ENCODE results near the gene MCCD1.

Gene MCCD1

GRCh38 chr6:31541658-31542521 is 13.1 kb downstream of the MCCD1 start, which contains the start of gene DDX39B:
TSS of gene DDX39B (minus strand) at chr6:31542003. CDS start at chr6:31540532, 1,471 bp downstream.
- Histone ChIP-seq H3K4me3 (ENCODE audit: low read depth in 1 of 5, low read length in 5 of 5) (peak within 1 kb of the TSS; percentile 76 to 100 (median 99)), H3K9me3 (ENCODE audit: control insufficient read depth in 5 of 5, low read length in 5 of 5) (no peaks in the 10 kb centered on the region), H3K9ac (ENCODE audit: low read length in 5 of 5) (peak within 1 kb of the TSS; percentile 86 to 99 (median 98)), H3K27ac (ENCODE audit: low read depth, low read length) (peak within 1 kb of the TSS; percentile 96), H3K36me3 (ENCODE audit: control insufficient read depth in 5 of 5, insufficient read depth in 5 of 5, low read length in 5 of 5) (peaks cover 9 to 32% (median 31%) of the 10 kb centered on the region in 5 donors), H3K27me3 (ENCODE audit: control insufficient read depth in 5 of 5, insufficient read depth in 4 of 5, low read length in 5 of 5) (peaks cover 0 to 4% (median 0%) of the 10 kb centered on the region in 5 donors), H3K4me1 (ENCODE audit: control insufficient read depth in 5 of 5, insufficient read depth in 5 of 5, low read length in 5 of 5) (peaks cover 14 to 48% (median 43%) of the 10 kb centered on the region in 5 donors)

- H3K27ac ChIP-seq (ENCODE audit: low read depth, low read length), result peak overlapping the region; percentile 96
- H3K9ac ChIP-seq (ENCODE audit: low read length in 5 of 5), result peak overlapping the region in 1 of 5 donors; percentile 23
- peaks cover 0 to 4% (median 0%) of the 10 kb centered on the region in 5 donors for H3K27me3 ChIP-seq (ENCODE audit: control insufficient read depth in 5 of 5, insufficient read depth in 4 of 5, low read length in 5 of 5)
- H3K4me3 ChIP-seq (ENCODE audit: low read depth in 1 of 5, low read length in 5 of 5), result no peak overlapping the region
- H3K36me3 ChIP-seq (ENCODE audit: control insufficient read depth in 5 of 5, insufficient read depth in 5 of 5, low read length in 5 of 5), result peaks cover 5 to 20% (median 17%) of the 10 kb centered on the region in 5 donors
- peaks cover 18 to 55% (median 53%) of the 10 kb centered on the region in 5 donors for H3K4me1 ChIP-seq (ENCODE audit: control insufficient read depth in 5 of 5, insufficient read depth in 5 of 5, low read length in 5 of 5)
- no peaks in the 10 kb centered on the region for H3K9me3 ChIP-seq (ENCODE audit: control insufficient read depth in 5 of 5, low read length in 5 of 5)
Observed at GRCh38 chr6:31543639-31544038, 14.9 kb downstream of the MCCD1 start.

- Histone ChIP-seq H3K9me3 (ENCODE audit: control insufficient read depth in 5 of 5, low read length in 5 of 5) (no peaks in the 10 kb centered on the region), H3K27ac (ENCODE audit: low read depth, low read length) (no peak overlapping the region), H3K27me3 (ENCODE audit: control insufficient read depth in 5 of 5, insufficient read depth in 4 of 5, low read length in 5 of 5) (peaks cover 0 to 4% (median 0%) of the 10 kb centered on the region in 5 donors), H3K36me3 (ENCODE audit: control insufficient read depth in 5 of 5, insufficient read depth in 5 of 5, low read length in 5 of 5) (peaks cover 5 to 20% (median 12%) of the 10 kb centered on the region in 5 donors), H3K4me1 (ENCODE audit: control insufficient read depth in 5 of 5, insufficient read depth in 5 of 5, low read length in 5 of 5) (peaks cover 18 to 48% (median 45%) of the 10 kb centered on the region in 5 donors), H3K9ac (ENCODE audit: low read length in 5 of 5) (peak overlapping the region in 1 of 5 donors; percentile 14), H3K4me3 (ENCODE audit: low read depth in 1 of 5, low read length in 5 of 5) (no peak overlapping the region)
Observed at GRCh38 chr6:31544676-31545075, 15.9 kb downstream of the MCCD1 start.

GRCh38 chr6:31545291-31545690 is 16.5 kb downstream of the MCCD1 start:
- H3K27ac ChIP-seq (ENCODE audit: low read depth, low read length), result no peak overlapping the region
- H3K36me3 ChIP-seq (ENCODE audit: control insufficient read depth in 5 of 5, insufficient read depth in 5 of 5, low read length in 5 of 5), result peaks cover 4 to 19% (median 9%) of the 10 kb centered on the region in 5 donors
- H3K4me3 ChIP-seq (ENCODE audit: low read depth in 1 of 5, low read length in 5 of 5), result no peak overlapping the region
- H3K9me3 ChIP-seq (ENCODE audit: control insufficient read depth in 5 of 5, low read length in 5 of 5), result no peaks in the 10 kb centered on the region
- H3K4me1 ChIP-seq (ENCODE audit: control insufficient read depth in 5 of 5, insufficient read depth in 5 of 5, low read length in 5 of 5), result peaks cover 16 to 42% (median 39%) of the 10 kb centered on the region in 5 donors
- H3K9ac ChIP-seq (ENCODE audit: low read length in 5 of 5), result peak overlapping the region in 1 of 5 donors; percentile 20
- peaks cover 0 to 4% (median 0%) of the 10 kb centered on the region in 5 donors for H3K27me3 ChIP-seq (ENCODE audit: control insufficient read depth in 5 of 5, insufficient read depth in 4 of 5, low read length in 5 of 5)

- Histone ChIP-seq H3K9me3 (ENCODE audit: control insufficient read depth in 5 of 5, low read length in 5 of 5) (no peaks in the 10 kb centered on the region), H3K27ac (ENCODE audit: low read depth, low read length) (peak within 1 kb of the TSS; percentile 83), H3K4me3 (ENCODE audit: low read depth in 1 of 5, low read length in 5 of 5) (peak within 1 kb of the TSS; percentile 45 to 68 (median 60)), H3K4me1 (ENCODE audit: control insufficient read depth in 5 of 5, insufficient read depth in 5 of 5, low read length in 5 of 5) (peaks cover 15 to 33% (median 30%) of the 10 kb centered on the region in 5 donors), H3K36me3 (ENCODE audit: control insufficient read depth in 5 of 5, insufficient read depth in 5 of 5, low read length in 5 of 5) (peaks cover 4 to 28% (median 16%) of the 10 kb centered on the region in 5 donors), H3K27me3 (ENCODE audit: control insufficient read depth in 5 of 5, insufficient read depth in 4 of 5, low read length in 5 of 5) (peaks cover 0 to 4% (median 0%) of the 10 kb centered on the region in 5 donors), H3K9ac (ENCODE audit: low read length in 5 of 5) (peak within 1 kb of the TSS; percentile 10 to 78 (median 73))
Observed at GRCh38 chr6:31546339-31546957, 17.7 kb downstream of the MCCD1 start, which contains the start of gene ATP6V1G2. TSS of gene ATP6V1G2 (minus strand) at chr6:31546608. CDS start at chr6:31546559, 49 bp downstream.

- Histone ChIP-seq H3K4me3 (ENCODE audit: low read depth in 1 of 5, low read length in 5 of 5) (peak within 1 kb of the TSS; percentile 45 to 68 (median 60)), H3K27ac (ENCODE audit: low read depth, low read length) (peak within 1 kb of the TSS; percentile 83), H3K36me3 (ENCODE audit: control insufficient read depth in 5 of 5, insufficient read depth in 5 of 5, low read length in 5 of 5) (peaks cover 4 to 28% (median 16%) of the 10 kb centered on the region in 5 donors), H3K9ac (ENCODE audit: low read length in 5 of 5) (peak within 1 kb of the TSS; percentile 12 to 78 (median 73)), H3K4me1 (ENCODE audit: control insufficient read depth in 5 of 5, insufficient read depth in 5 of 5, low read length in 5 of 5) (peaks cover 9 to 33% (median 28%) of the 10 kb centered on the region in 5 donors), H3K9me3 (ENCODE audit: control insufficient read depth in 5 of 5, low read length in 5 of 5) (no peaks in the 10 kb centered on the region), H3K27me3 (ENCODE audit: control insufficient read depth in 5 of 5, insufficient read depth in 4 of 5, low read length in 5 of 5) (peaks cover 0 to 2% (median 0%) of the 10 kb centered on the region in 5 donors)
Observed at GRCh38 chr6:31546958-31547726, 18.4 kb downstream of the MCCD1 start, which contains the start of gene NFKBIL1. TSS of gene NFKBIL1 (plus strand) at chr6:31547608. CDS start at chr6:31547695, 87 bp downstream.

GRCh38 chr6:31547727-31548543 is 19.2 kb downstream of the MCCD1 start:
- Histone ChIP-seq H3K27ac (ENCODE audit: low read depth, low read length) (peak overlapping the region; percentile 83), H3K4me3 (ENCODE audit: low read depth in 1 of 5, low read length in 5 of 5) (peak overlapping the region; percentile 44 to 68 (median 45)), H3K4me1 (ENCODE audit: control insufficient read depth in 5 of 5, insufficient read depth in 5 of 5, low read length in 5 of 5) (peaks cover 5 to 27% (median 21%) of the 10 kb centered on the region in 5 donors), H3K36me3 (ENCODE audit: control insufficient read depth in 5 of 5, insufficient read depth in 5 of 5, low read length in 5 of 5) (peaks cover 4 to 28% (median 16%) of the 10 kb centered on the region in 5 donors), H3K27me3 (ENCODE audit: control insufficient read depth in 5 of 5, insufficient read depth in 4 of 5, low read length in 5 of 5) (no peaks in the 10 kb centered on the region), H3K9ac (ENCODE audit: low read length in 5 of 5) (peak overlapping the region; percentile 12 to 78 (median 73)), H3K9me3 (ENCODE audit: control insufficient read depth in 5 of 5, low read length in 5 of 5) (no peaks in the 10 kb centered on the region)

- peak overlapping the region; percentile 83 for H3K27ac ChIP-seq (ENCODE audit: low read depth, low read length)
- peak overlapping the region in 3 of 5 donors; percentile 12 to 77 (median 36) for H3K9ac ChIP-seq (ENCODE audit: low read length in 5 of 5)
- H3K4me3 ChIP-seq (ENCODE audit: low read depth in 1 of 5, low read length in 5 of 5), result peak overlapping the region in 2 of 5 donors; percentile 45 to 60
Observed at GRCh38 chr6:31548544-31548873, 19.7 kb downstream of the MCCD1 start.

More at GRCh38 chr6:31548544-31548873, 19.7 kb downstream of the MCCD1 start:
- peaks cover 4 to 31% (median 16%) of the 10 kb centered on the region in 5 donors for H3K36me3 ChIP-seq (ENCODE audit: control insufficient read depth in 5 of 5, insufficient read depth in 5 of 5, low read length in 5 of 5)
- H3K4me1 ChIP-seq (ENCODE audit: control insufficient read depth in 5 of 5, insufficient read depth in 5 of 5, low read length in 5 of 5), result peaks cover 4 to 25% (median 21%) of the 10 kb centered on the region in 5 donors
- H3K27me3 ChIP-seq (ENCODE audit: control insufficient read depth in 5 of 5, insufficient read depth in 4 of 5, low read length in 5 of 5), result no peaks in the 10 kb centered on the region
- no peaks in the 10 kb centered on the region for H3K9me3 ChIP-seq (ENCODE audit: control insufficient read depth in 5 of 5, low read length in 5 of 5)
